OCI-LY3 (cell line): ENCODE measurements around the gene TNS3.

Source experiments
- H2AFZ ChIP-seq: fragments of 200-600, 300-600 bp; shearing (Covaris generic); 2 replicates; pipeline ENCODE4 v1.6.0; 2014; ENCODE audit warnings: antibody characterized with exemption, low read depth, low read length
- H3K27ac ChIP-seq: fragments of 200-600, 300-600 bp; sonication (generic); 2 replicates; pipeline ENCODE4 v1.5.1; 2014; ENCODE audit warnings: mild to moderate bottlenecking, low read length, moderate library complexity, mixed read lengths
- H3K27me3 ChIP-seq: fragments of 200-600, 300-600 bp; sonication (generic); 2 replicates; pipeline ENCODE4 v1.6.1; 2014; ENCODE audit warnings: low read depth, low read length, mixed read lengths
- H3K36me3 ChIP-seq: fragments of 200-600, 300-600 bp; sonication (generic); replicated peaks from 2 replicates; pipeline ENCODE3; 2014; ENCODE audit warnings: low read depth, low read length, mixed read lengths
- H3K4me1 ChIP-seq: fragments of 300-600, 200-600 bp; sonication (generic); 2 replicates; pipeline ENCODE4 v1.6.1; 2014; ENCODE audit warnings: low read length, mixed read lengths
- H3K4me2 ChIP-seq: fragments of 200-600, 300-600 bp; sonication (generic); 2 replicates; pipeline ENCODE4 v1.6.1; 2014; ENCODE audit warnings: low read length, mixed read lengths
- H3K4me3 ChIP-seq: fragments of 300-600, 200-600 bp; sonication (generic); 2 replicates; pipeline ENCODE4 v1.5.1; 2014; ENCODE audit warnings: antibody characterized with exemption, mild to moderate bottlenecking, low read length, moderate library complexity
- H3K79me2 ChIP-seq: fragments of 300-600, 200-600 bp; shearing (Covaris generic); 2 replicates; pipeline ENCODE4 v1.6.1; 2014; ENCODE audit warnings: mild to moderate bottlenecking, low read length, mixed read lengths
- H3K9ac ChIP-seq: fragments of 300-600, 200-600 bp; shearing (Covaris generic); 2 replicates; pipeline ENCODE4 v1.6.0; 2014; ENCODE audit warnings: mild to moderate bottlenecking, low read length, moderate library complexity
- H3K9me3 ChIP-seq: fragments of 200-600, 300-600 bp; shearing (Covaris generic); 2 replicates; pipeline ENCODE4 v1.6.1; 2014; ENCODE audit warnings: low read length, mixed read lengths; ENCODE audit not compliant: insufficient read depth
- H4K20me1 ChIP-seq: fragments of 200-600, 300-600 bp; sonication (generic); 2 replicates; pipeline ENCODE4 v1.6.1; 2016; ENCODE audit warnings: low read length, mixed read lengths; ENCODE audit not compliant: insufficient read depth
- EZH2phosphoT487 ChIP-seq: fragments of 200-600 bp; shearing (Covaris generic); IDR thresholded peaks from 2 replicates; pipeline ENCODE4 v1.6.1; 2018; ENCODE audit warnings: antibody characterized with exemption, mixed run types, low read depth
- TF ChIP-seq, protein P1 (sequence below): fragments of 200-600, 300-600 bp; sonication (generic); IDR thresholded peaks from 2 replicates; pipeline ENCODE4 v1.5.1; 2014; ENCODE audit warnings: antibody characterized with exemption, low read length, low read depth

Gene TNS3

GRCh38 chr7:47303695-47304453 is 278.0 kb downstream of the TNS3 start:
- TF ChIP-seq, protein P1, sequence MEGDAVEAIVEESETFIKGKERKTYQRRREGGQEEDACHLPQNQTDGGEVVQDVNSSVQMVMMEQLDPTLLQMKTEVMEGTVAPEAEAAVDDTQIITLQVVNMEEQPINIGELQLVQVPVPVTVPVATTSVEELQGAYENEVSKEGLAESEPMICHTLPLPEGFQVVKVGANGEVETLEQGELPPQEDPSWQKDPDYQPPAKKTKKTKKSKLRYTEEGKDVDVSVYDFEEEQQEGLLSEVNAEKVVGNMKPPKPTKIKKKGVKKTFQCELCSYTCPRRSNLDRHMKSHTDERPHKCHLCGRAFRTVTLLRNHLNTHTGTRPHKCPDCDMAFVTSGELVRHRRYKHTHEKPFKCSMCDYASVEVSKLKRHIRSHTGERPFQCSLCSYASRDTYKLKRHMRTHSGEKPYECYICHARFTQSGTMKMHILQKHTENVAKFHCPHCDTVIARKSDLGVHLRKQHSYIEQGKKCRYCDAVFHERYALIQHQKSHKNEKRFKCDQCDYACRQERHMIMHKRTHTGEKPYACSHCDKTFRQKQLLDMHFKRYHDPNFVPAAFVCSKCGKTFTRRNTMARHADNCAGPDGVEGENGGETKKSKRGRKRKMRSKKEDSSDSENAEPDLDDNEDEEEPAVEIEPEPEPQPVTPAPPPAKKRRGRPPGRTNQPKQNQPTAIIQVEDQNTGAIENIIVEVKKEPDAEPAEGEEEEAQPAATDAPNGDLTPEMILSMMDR = no peak
- TF ChIP-seq EZH2phosphoT487 = no peak
- Histone ChIP-seq H3K79me2 (no peaks in the 10 kb centered on the region), H3K27ac (no peak overlapping the region), H3K36me3 (peaks cover 2% of the 10 kb centered on the region), H3K4me1 (no peaks in the 10 kb centered on the region), H3K4me3 (no peak overlapping the region), H3K27me3 (no peaks in the 10 kb centered on the region), H2AFZ (no peak overlapping the region), H3K9ac (no peak overlapping the region), H3K4me2 (no peak overlapping the region), H4K20me1 (no peaks in the 10 kb centered on the region), H3K9me3 (no peaks in the 10 kb centered on the region)

DNA sequence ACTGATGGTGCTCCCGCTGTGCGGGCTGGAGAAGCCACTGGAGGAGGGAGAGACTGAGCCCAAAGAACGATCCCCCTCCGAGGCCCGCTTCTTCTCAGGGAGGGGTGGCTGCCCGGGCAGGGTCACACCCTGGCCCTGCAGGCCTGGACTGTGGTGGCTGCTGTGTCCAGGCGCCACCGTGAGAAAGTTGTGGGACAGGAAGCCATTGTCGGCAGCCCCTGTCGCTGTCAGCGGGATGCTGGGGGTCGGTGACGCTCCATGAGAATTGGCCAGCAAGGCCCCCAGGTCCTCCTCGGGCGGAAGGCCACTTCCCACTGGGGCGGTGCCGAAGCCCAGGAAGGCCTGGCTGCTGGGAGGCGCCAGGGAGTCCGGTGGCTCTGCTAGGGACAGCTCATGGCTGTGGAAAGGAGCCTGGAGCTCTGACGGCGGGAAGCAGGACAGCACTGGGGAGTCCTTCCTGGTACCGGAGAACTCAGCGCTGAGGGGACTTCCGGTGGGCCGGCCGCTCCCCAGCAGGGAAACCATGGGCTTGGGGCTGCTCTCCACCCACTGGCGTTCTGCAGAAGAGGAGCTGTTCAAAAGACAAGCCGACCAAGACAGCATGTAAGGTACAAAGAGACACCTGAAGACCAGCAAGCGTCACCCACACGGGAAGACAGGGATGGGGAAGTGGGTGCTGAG is 278.8 kb downstream of the TNS3 start:
- Histone ChIP-seq H3K36me3 (no peaks in the 10 kb centered on the region), H3K9me3 (no peaks in the 10 kb centered on the region), H3K79me2 (no peaks in the 10 kb centered on the region), H3K4me1 (no peaks in the 10 kb centered on the region), H3K9ac (no peak overlapping the region), H3K4me2 (no peak overlapping the region), H4K20me1 (no peaks in the 10 kb centered on the region), H2AFZ (no peak overlapping the region), H3K27ac (no peak overlapping the region), H3K4me3 (no peak overlapping the region), H3K27me3 (no peaks in the 10 kb centered on the region)
- no peak for TF ChIP-seq EZH2phosphoT487
- TF ChIP-seq, protein P1 = no peak

DNA sequence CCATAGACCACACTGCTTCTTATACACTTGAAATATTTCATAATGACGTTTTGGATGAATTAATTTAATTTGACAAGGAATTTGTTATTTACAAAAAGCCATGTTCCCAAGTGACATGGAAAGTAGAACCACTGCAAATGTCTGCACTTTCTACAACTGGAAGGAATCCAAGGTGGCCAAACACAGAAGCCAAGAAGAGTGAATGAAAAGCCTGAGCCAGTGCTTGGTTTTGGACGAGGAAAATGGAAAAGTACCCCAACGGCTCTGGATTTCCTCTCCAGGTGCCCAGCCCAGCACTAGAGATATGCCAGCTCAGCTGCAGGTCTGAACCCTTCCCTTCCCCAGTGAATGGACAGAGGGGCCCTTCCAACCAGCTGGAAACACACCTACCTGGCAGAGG is 279.4 kb downstream of the TNS3 start:
- no peak overlapping the region for H3K4me2 ChIP-seq
- no peaks in the 10 kb centered on the region for H3K79me2 ChIP-seq
- H3K27me3 ChIP-seq = no peaks in the 10 kb centered on the region
- H3K9me3 ChIP-seq = no peaks in the 10 kb centered on the region
- no peaks in the 10 kb centered on the region for H3K36me3 ChIP-seq
- no peaks in the 10 kb centered on the region for H4K20me1 ChIP-seq
- H3K27ac ChIP-seq = no peak overlapping the region
- TF ChIP-seq EZH2phosphoT487 = no peak
- TF ChIP-seq, protein P1 = no peak
- no peaks in the 10 kb centered on the region for H3K4me1 ChIP-seq
- H3K4me3 ChIP-seq = no peak overlapping the region
- no peak overlapping the region for H3K9ac ChIP-seq
- no peak overlapping the region for H2AFZ ChIP-seq

DNA sequence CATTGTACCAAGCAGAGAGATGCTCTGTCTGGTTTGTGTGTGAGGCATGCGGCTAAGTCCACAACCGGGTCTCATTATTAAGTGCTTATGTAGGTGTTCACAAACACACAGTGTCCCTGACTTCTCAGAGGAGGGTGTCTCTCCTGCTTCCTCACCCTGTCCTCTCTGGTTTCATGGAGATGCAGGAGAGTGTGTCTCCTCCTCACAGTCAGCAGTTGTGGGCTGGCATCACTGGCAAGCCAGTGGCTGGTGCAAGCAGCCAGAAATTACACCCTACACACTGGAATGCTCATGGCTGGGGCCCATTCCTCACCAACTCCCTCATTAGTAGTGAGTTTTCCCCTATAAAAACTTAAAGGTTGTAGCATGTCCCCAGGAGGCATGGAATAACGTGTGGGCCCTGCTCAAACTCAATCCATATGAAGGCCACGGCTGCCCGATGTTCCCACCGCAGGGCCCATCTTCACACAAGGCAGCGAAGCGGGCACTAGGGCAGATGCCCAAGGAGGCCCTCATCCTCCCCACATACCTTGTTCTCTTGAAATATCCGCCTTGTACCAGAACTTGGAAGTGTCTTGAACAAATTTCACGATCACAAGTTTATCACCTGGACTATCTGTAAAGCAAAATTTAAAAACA is 280.1 kb downstream of the TNS3 start:
- no peaks in the 10 kb centered on the region for H3K4me1 ChIP-seq
- H3K79me2 ChIP-seq = no peaks in the 10 kb centered on the region
- no peak overlapping the region for H3K4me3 ChIP-seq
- H3K4me2 ChIP-seq = no peak overlapping the region
- no peak overlapping the region for H2AFZ ChIP-seq
- TF ChIP-seq, protein P1 = no peak
- TF ChIP-seq EZH2phosphoT487 = no peak
- no peak overlapping the region for H3K27ac ChIP-seq
- H3K27me3 ChIP-seq = no peaks in the 10 kb centered on the region
- H3K36me3 ChIP-seq = no peaks in the 10 kb centered on the region
- no peaks in the 10 kb centered on the region for H3K9me3 ChIP-seq
- no peak overlapping the region for H3K9ac ChIP-seq
- no peaks in the 10 kb centered on the region for H4K20me1 ChIP-seq
